ENCODE results near the gene SCML1.

DNA sequence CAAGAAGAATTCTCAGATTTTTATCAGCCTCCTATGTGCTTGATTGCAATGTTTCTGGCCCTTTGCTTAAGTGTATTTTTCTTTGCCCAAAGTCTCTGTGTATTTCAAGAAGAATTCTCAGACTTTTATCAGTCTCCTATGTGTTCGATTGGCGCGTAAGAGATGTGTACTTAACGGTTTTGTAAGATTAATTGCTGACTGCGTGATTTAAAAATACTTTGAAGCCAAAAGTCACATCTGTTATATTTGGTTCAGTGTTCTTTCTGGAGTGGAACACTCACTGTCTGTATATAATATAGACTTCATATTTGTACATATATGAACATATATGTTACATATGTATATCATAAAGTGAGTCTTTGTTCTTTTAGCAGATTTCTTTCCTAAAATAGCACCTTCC is 11.4 kb downstream of the SCML1 start:
- no peak for TF ChIP-seq POLR2A (IDR thresholded peaks at IDR 0.05)
- TF ChIP-seq, protein P1, sequence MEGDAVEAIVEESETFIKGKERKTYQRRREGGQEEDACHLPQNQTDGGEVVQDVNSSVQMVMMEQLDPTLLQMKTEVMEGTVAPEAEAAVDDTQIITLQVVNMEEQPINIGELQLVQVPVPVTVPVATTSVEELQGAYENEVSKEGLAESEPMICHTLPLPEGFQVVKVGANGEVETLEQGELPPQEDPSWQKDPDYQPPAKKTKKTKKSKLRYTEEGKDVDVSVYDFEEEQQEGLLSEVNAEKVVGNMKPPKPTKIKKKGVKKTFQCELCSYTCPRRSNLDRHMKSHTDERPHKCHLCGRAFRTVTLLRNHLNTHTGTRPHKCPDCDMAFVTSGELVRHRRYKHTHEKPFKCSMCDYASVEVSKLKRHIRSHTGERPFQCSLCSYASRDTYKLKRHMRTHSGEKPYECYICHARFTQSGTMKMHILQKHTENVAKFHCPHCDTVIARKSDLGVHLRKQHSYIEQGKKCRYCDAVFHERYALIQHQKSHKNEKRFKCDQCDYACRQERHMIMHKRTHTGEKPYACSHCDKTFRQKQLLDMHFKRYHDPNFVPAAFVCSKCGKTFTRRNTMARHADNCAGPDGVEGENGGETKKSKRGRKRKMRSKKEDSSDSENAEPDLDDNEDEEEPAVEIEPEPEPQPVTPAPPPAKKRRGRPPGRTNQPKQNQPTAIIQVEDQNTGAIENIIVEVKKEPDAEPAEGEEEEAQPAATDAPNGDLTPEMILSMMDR (IDR thresholded peaks at IDR 0.05): no peak
